ENCODE results near the gene CD70. TPM values are rescaled to one million over a fixed set of nuclear protein-coding genes. Genes with fewer than 3 reads are reported as not detected.
"Not testable (repeated sequence)": the region's sequence is repeated elsewhere in the genome, so short reads cannot be mapped to it uniquely, and the experiment has no call there.

The CD70 gene
- total and polyA plus RNA-seq, 2 donors (not counting 1 experiment from before 2014, with no cell fraction given): 23.9 to 49.1 TPM

- TF ChIP-seq EZH2 (IDR thresholded peaks at IDR 0.05; ENCODE audit: borderline replicate concordance, insufficient read depth, low read depth, low read length, poor library complexity, severe bottlenecking) (no peak), CTCF (IDR thresholded peaks at IDR 0.05) (no peak)
- H3K36me3 ChIP-seq (replicated peaks in 1 of 2; ENCODE audit: control extremely low read depth in 1 of 2, control insufficient read depth in 1 of 2, extremely low read depth in 1 of 2, insufficient read depth in 2 of 2, low read length in 1 of 2): no peaks in the 10 kb centered on the region
- H3K27me3 ChIP-seq (replicated peaks in 1 of 4; ENCODE audit: control extremely low read depth in 1 of 4, control insufficient read depth in 3 of 4, insufficient read depth in 4 of 4, low read length in 3 of 4): no peaks in the 10 kb centered on the region
- ChIA-PET CTCF (interaction anchor here (0.7 to 1.6 kb wide), 6 partner anchors 15 to 121 kb away, joined by 3 to 9 read pairs (median 4); no protein-coding TSS in a partner anchor), POLR2A (interaction anchor here (0.5 to 1.6 kb wide), 3 partner anchors 15 to 39 kb away, joined by 3 to 4 read pairs (median 4); no protein-coding TSS in a partner anchor)
- H3K4me3 ChIP-seq (ENCODE audit: control extremely low read depth in 1 of 5, extremely low read depth in 1 of 5, insufficient read depth in 1 of 5, low read depth in 2 of 5, low read length in 4 of 5): no peak overlapping the region
- no peak overlapping the region for H3K4me2 ChIP-seq (replicated peaks; ENCODE audit: low read depth, low read length, poor library complexity, severe bottlenecking)
- no peak overlapping the region for H3K9ac ChIP-seq (ENCODE audit: low read length)
- H3K27ac Mint-ChIP-seq: no peak overlapping the region
- peaks cover 0 to 9% (median 8%) of the 10 kb centered on the region in 3 donors for H3K9me3 ChIP-seq (ENCODE audit: control extremely low read depth in 1 of 3, control insufficient read depth in 2 of 3, insufficient read depth in 1 of 3, low read length in 2 of 3)
- H2AFZ ChIP-seq (ENCODE audit: insufficient read depth, low read depth, low read length, poor library complexity, severe bottlenecking): no peak overlapping the region
- peaks cover 9 to 11% of the 10 kb centered on the region in 2 donors for H3K4me1 ChIP-seq (ENCODE audit: control insufficient read depth in 2 of 2, insufficient read depth in 2 of 2, low read length in 2 of 2)
- ATAC-seq (ENCODE audit: low read depth) (no peak), DNase-seq (no peak)
- H3K4me1 Mint-ChIP-seq: peaks cover 7% of the 10 kb centered on the region
- H4K20me1 ChIP-seq (ENCODE audit: control insufficient read depth, insufficient read depth, low read length, poor library complexity, severe bottlenecking): no peaks in the 10 kb centered on the region
- no peaks in the 10 kb centered on the region for H3K79me2 ChIP-seq (ENCODE audit: control insufficient read depth, insufficient read depth, low read length)
- H3K27ac ChIP-seq (ENCODE audit: low read length in 2 of 2): no peak overlapping the region
- intact Hi-C loops (cut with micrococcal nuclease): loop anchor here (5.0 kb wide), 1 partner anchor 34 kb away; no protein-coding TSS in a partner anchor
- no peak overlapping the region for H3K4me3 Mint-ChIP-seq
- H3K9me3 Mint-ChIP-seq (ENCODE audit: insufficient read depth): peaks cover 2% of the 10 kb centered on the region
- no peaks in the 10 kb centered on the region for H3K27me3 Mint-ChIP-seq
- 94% methylated on average over 3 of the region's 3 CpGs for WGBS (ENCODE audit: insufficient coverage)
Observed at GRCh38 chr19:6551091-6551490, 39.9 kb downstream of the CD70 start.

GRCh38 chr19:6550679-6551078, 40.3 kb downstream of the CD70 start:
- H3K4me3 ChIP-seq (ENCODE audit: control extremely low read depth in 1 of 5, extremely low read depth in 1 of 5, insufficient read depth in 1 of 5, low read depth in 2 of 5, low read length in 4 of 5); H3K4me3 Mint-ChIP-seq; H3K9ac ChIP-seq (ENCODE audit: low read length); H3K36me3 ChIP-seq (replicated peaks in 1 of 2; ENCODE audit: control extremely low read depth in 1 of 2, control insufficient read depth in 1 of 2, extremely low read depth in 1 of 2, insufficient read depth in 2 of 2, low read length in 1 of 2); H3K27ac Mint-ChIP-seq; H3K9me3 ChIP-seq (ENCODE audit: control extremely low read depth in 1 of 3, control insufficient read depth in 2 of 3, insufficient read depth in 1 of 3, low read length in 2 of 3); H3K27me3 Mint-ChIP-seq; DNase-seq; H4K20me1 ChIP-seq (ENCODE audit: control insufficient read depth, insufficient read depth, low read length, poor library complexity, severe bottlenecking); H3K9me3 Mint-ChIP-seq (ENCODE audit: insufficient read depth); H3K4me2 ChIP-seq (replicated peaks; ENCODE audit: low read depth, low read length, poor library complexity, severe bottlenecking); H3K4me1 Mint-ChIP-seq; H3K79me2 ChIP-seq (ENCODE audit: control insufficient read depth, insufficient read depth, low read length); H3K27ac ChIP-seq (ENCODE audit: low read length in 2 of 2); ATAC-seq (ENCODE audit: low read depth); H3K27me3 ChIP-seq (replicated peaks in 1 of 4; ENCODE audit: control extremely low read depth in 1 of 4, control insufficient read depth in 3 of 4, insufficient read depth in 4 of 4, low read length in 3 of 4); H2AFZ ChIP-seq (ENCODE audit: insufficient read depth, low read depth, low read length, poor library complexity, severe bottlenecking): not testable (repeated sequence)
- 100% methylated on average over 1 of the region's 6 CpGs for WGBS (ENCODE audit: insufficient coverage)
- peaks cover 9 to 11% of the 10 kb centered on the region in 2 donors for H3K4me1 ChIP-seq (ENCODE audit: control insufficient read depth in 2 of 2, insufficient read depth in 2 of 2, low read length in 2 of 2)
- ChIA-PET POLR2A (interaction anchor here (0.5 to 0.7 kb wide), 3 partner anchors 11 to 39 kb away, joined by 3 to 7 read pairs (median 4); no protein-coding TSS in a partner anchor), CTCF (interaction anchor here (0.7 to 1.6 kb wide), 5 partner anchors 15 to 122 kb away, joined by 3 to 9 read pairs (median 4); no protein-coding TSS in a partner anchor)
- intact Hi-C loops (cut with micrococcal nuclease): loop anchor here (5.0 kb wide), 1 partner anchor 33 kb away; no protein-coding TSS in a partner anchor
